Measurements from ENCODE around the gene CPLANE1. TPM values are rescaled to one million over a fixed set of nuclear protein-coding genes. Genes with fewer than 3 reads are reported as not detected.

Gene CPLANE1
- total and polyA plus RNA-seq, 2 donors (not counting 3 experiments of a cell fraction or from before 2014, with no cell fraction given) = 4.6 to 21.5 TPM

DNA sequence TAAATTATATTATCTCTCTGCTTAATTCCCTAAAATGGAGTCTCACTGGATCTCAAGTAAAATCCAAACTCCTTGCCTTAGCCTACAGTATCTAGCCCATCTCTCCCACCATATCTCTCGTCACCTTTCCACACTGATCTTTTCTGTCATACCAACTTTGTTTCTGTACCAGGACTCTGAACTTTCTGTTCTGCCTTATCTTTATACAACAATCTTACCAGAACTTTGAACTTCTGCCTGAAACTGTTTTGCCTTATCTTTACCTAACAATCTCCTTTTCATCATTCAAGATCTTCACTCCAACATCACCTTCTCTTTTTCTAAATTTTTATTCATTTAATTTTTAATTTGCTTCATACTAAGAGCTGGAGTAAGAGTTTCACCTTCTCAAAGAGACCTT, 139.0 kb downstream of the CPLANE1 start:
- Histone ChIP-seq H2AFZ (ENCODE audit: low read depth, low read length) (no peak overlapping the region), H3K4me1 (ENCODE audit: control insufficient read depth, extremely low read depth, insufficient read depth, low read length) (no peaks in the 10 kb centered on the region), H3K4me3 (replicated peaks in 1 of 3; ENCODE audit: insufficient read depth in 1 of 3, low read depth in 1 of 3, low read length in 3 of 3) (no peak overlapping the region), H3K9me3 (replicated peaks; ENCODE audit: control insufficient read depth, insufficient read depth, low read length) (no peaks in the 10 kb centered on the region), H3K27me3 (ENCODE audit: control insufficient read depth in 2 of 2, insufficient read depth in 2 of 2, low read length in 2 of 2) (no peaks in the 10 kb centered on the region), H3K27ac (ENCODE audit: insufficient read depth, low read depth, low read length) (no peak overlapping the region), H3K36me3 (ENCODE audit: control insufficient read depth in 2 of 2, extremely low read depth in 1 of 2, insufficient read depth in 2 of 2, low read length in 2 of 2) (peaks cover 1 to 2% of the 10 kb centered on the region in 2 experiments), H3K4me2 (ENCODE audit: insufficient read depth, low read length) (no peak overlapping the region), H4K20me1 (replicated peaks; ENCODE audit: control insufficient read depth, extremely low read depth, insufficient read depth, low read length) (no peaks in the 10 kb centered on the region), H3K9ac (replicated peaks; ENCODE audit: extremely low read depth, insufficient read depth, low read length) (no peak overlapping the region), H3K79me2 (ENCODE audit: control insufficient read depth, insufficient read depth, low read length) (no peaks in the 10 kb centered on the region), H3K9me1 (replicated peaks; ENCODE audit: control insufficient read depth, extremely low read depth, insufficient read depth, low read length) (no peaks in the 10 kb centered on the region)
- DNase-seq (ENCODE audit: low read depth, low spot score) = no peak
- no TSS peak for BruUV-seq (replicated peaks)
- TF ChIP-seq EZH2 (IDR thresholded peaks at IDR 0.05; ENCODE audit: borderline replicate concordance, low read depth, low read length, severe bottlenecking) (no peak), MAX (IDR thresholded peaks at IDR 0.05; ENCODE audit: insufficient read depth, insufficient read length) (no peak), GATA2 (IDR thresholded peaks at IDR 0.05; ENCODE audit: insufficient read depth, insufficient read length, low read depth, low read length) (no peak), POLR2A (IDR thresholded peaks at IDR 0.05; ENCODE audit: low read depth, low read length) (no peak), CTCF (IDR thresholded peaks at IDR 0.05; ENCODE audit: extremely low read depth in 1 of 2, insufficient read depth in 1 of 2, low read depth in 1 of 2, low read length in 2 of 2) (no peak), FOS (IDR thresholded peaks at IDR 0.05; ENCODE audit: borderline replicate concordance, insufficient read depth, low read length) (no peak), JUN (IDR thresholded peaks at IDR 0.05; ENCODE audit: borderline replicate concordance, insufficient read depth, insufficient read length, low read depth) (no peak), MYC (IDR thresholded peaks at IDR 0.05; ENCODE audit: low read depth, low read length) (no peak)
- dilution Hi-C loops (cut with MboI; ENCODE audit: extremely low pct_ligation_motif_present, low sequenced_read_pairs) = no loop called here
- no peak for FAIRE-seq
- intact Hi-C loops (cut with micrococcal nuclease) = no loop called here
- ChIA-PET CTCF (no interaction called here), POLR2A (no interaction called here)
